ENCODE measurements around the gene SNCB. TPM values are rescaled to one million over a fixed set of nuclear protein-coding genes. Genes with fewer than 3 reads are reported as not detected.

Gene SNCB
- total and polyA plus RNA-seq, 2 experiments from 2014 or later: not detected

GRCh38 chr5:176639981-176640380 is 9.6 kb upstream of the SNCB start:
- H3K27ac ChIP-seq: no peak overlapping the region
- peaks cover 13% of the 10 kb centered on the region; the same call in 1 of the 2 replicates for H3K27me3 ChIP-seq (replicated peaks; ENCODE audit: insufficient read depth)
- no peak overlapping the region for H3K9ac ChIP-seq
- no peak for TF ChIP-seq EZH2phosphoT487 (IDR thresholded peaks at IDR 0.05; ENCODE audit: insufficient read depth, low read depth)
- no peak for TF ChIP-seq EZH2 (IDR thresholded peaks at IDR 0.05; ENCODE audit: insufficient read depth, poor library complexity, severe bottlenecking)
- H4K20me1 ChIP-seq (ENCODE audit: insufficient read depth): no peaks in the 10 kb centered on the region
- 3 to 11% methylated on average over 4 of the region's 4 CpGs for WGBS, 2 experiments (ENCODE audit: low coverage in 1 of 2, low lambda C conversion rate in 2 of 2, missing lambda C conversion rate in 2 of 2)
- no peaks in the 10 kb centered on the region for H3F3A ChIP-seq (ENCODE audit: insufficient read depth)
- peak; percentile 66 for DNase-seq
- no peaks in the 10 kb centered on the region for H3K79me2 ChIP-seq (ENCODE audit: insufficient read depth)
- no peaks in the 10 kb centered on the region for H3K4me1 ChIP-seq (ENCODE audit: insufficient read depth)
- no peaks in the 10 kb centered on the region for H3K9me3 ChIP-seq (ENCODE audit: low read depth)
- H3K4me2 ChIP-seq (ENCODE audit: unreplicated experiment): no peak overlapping the region
- H3K4me3 ChIP-seq: no peak overlapping the region
- no peaks in the 10 kb centered on the region for H3K9me2 ChIP-seq (ENCODE audit: insufficient read depth)
- H3K36me3 ChIP-seq (ENCODE audit: low read depth): no peaks in the 10 kb centered on the region
- in situ Hi-C loops (cut with MboI): no loop called here
- no peak overlapping the region for H2AFZ ChIP-seq

- H3K4me3 ChIP-seq: no peak overlapping the region
Observed at GRCh38 chr5:176639208-176639607, 8.9 kb upstream of the SNCB start.

GRCh38 chr5:176638437-176638836 is 8.1 kb upstream of the SNCB start:
- H3F3A ChIP-seq (ENCODE audit: insufficient read depth): no peaks in the 10 kb centered on the region
- H3K36me3 ChIP-seq (ENCODE audit: low read depth): no peaks in the 10 kb centered on the region
- H3K9ac ChIP-seq: no peak overlapping the region
- in situ Hi-C loops (cut with MboI): no loop called here
- H3K27me3 ChIP-seq (replicated peaks; ENCODE audit: insufficient read depth): peaks cover 26% of the 10 kb centered on the region
- WGBS, 2 experiments (ENCODE audit: low coverage in 1 of 2, low lambda C conversion rate in 2 of 2, missing lambda C conversion rate in 2 of 2): 82 to 86% methylated on average over 3 of the region's 3 CpGs
- no peaks in the 10 kb centered on the region for H4K20me1 ChIP-seq (ENCODE audit: insufficient read depth)
- TF ChIP-seq EZH2 (IDR thresholded peaks at IDR 0.05; ENCODE audit: insufficient read depth, poor library complexity, severe bottlenecking) (no peak), EZH2phosphoT487 (IDR thresholded peaks at IDR 0.05; ENCODE audit: insufficient read depth, low read depth) (no peak)
- no peak overlapping the region for H3K27ac ChIP-seq
- H3K9me2 ChIP-seq (ENCODE audit: insufficient read depth): no peaks in the 10 kb centered on the region
- H3K79me2 ChIP-seq (ENCODE audit: insufficient read depth): no peaks in the 10 kb centered on the region
- no peak overlapping the region for H3K4me3 ChIP-seq
- no peak overlapping the region for H3K4me2 ChIP-seq (ENCODE audit: unreplicated experiment)
- no peaks in the 10 kb centered on the region for H3K9me3 ChIP-seq (ENCODE audit: low read depth)
- no peak for DNase-seq
- no peak overlapping the region for H2AFZ ChIP-seq
- no peaks in the 10 kb centered on the region for H3K4me1 ChIP-seq (ENCODE audit: insufficient read depth)

More at GRCh38 chr5:176639208-176639607, 8.9 kb upstream of the SNCB start:
- Histone ChIP-seq H3K4me1 (ENCODE audit: insufficient read depth) (no peaks in the 10 kb centered on the region), H3F3A (ENCODE audit: insufficient read depth) (no peaks in the 10 kb centered on the region), H4K20me1 (ENCODE audit: insufficient read depth) (no peaks in the 10 kb centered on the region), H3K9me3 (ENCODE audit: low read depth) (no peaks in the 10 kb centered on the region), H3K36me3 (ENCODE audit: low read depth) (no peaks in the 10 kb centered on the region), H3K27me3 (replicated peaks; ENCODE audit: insufficient read depth) (peaks cover 18% of the 10 kb centered on the region), H3K27ac (no peak overlapping the region), H3K79me2 (ENCODE audit: insufficient read depth) (no peaks in the 10 kb centered on the region), H2AFZ (no peak overlapping the region), H3K4me2 (ENCODE audit: unreplicated experiment) (no peak overlapping the region), H3K9ac (no peak overlapping the region), H3K9me2 (ENCODE audit: insufficient read depth) (no peaks in the 10 kb centered on the region)
- no peak for TF ChIP-seq EZH2phosphoT487 (IDR thresholded peaks at IDR 0.05; ENCODE audit: insufficient read depth, low read depth)
- TF ChIP-seq EZH2 (IDR thresholded peaks at IDR 0.05; ENCODE audit: insufficient read depth, poor library complexity, severe bottlenecking): no peak
- whole genome bisulfite sequencing, 2 experiments (ENCODE audit: low coverage in 1 of 2, low lambda C conversion rate in 2 of 2, missing lambda C conversion rate in 2 of 2): 19 to 27% methylated on average over 3 to 4 of the region's 4 CpGs
- no peak for DNase-seq
- in situ Hi-C loops (cut with MboI): no loop called here

GRCh38 chr5:176637556-176637955 is 7.2 kb upstream of the SNCB start:
- H3F3A ChIP-seq (ENCODE audit: insufficient read depth): no peaks in the 10 kb centered on the region
- 53 to 61% methylated on average over 4 of the region's 4 CpGs for WGBS, 2 experiments (ENCODE audit: low coverage in 1 of 2, low lambda C conversion rate in 2 of 2, missing lambda C conversion rate in 2 of 2)
- no peaks in the 10 kb centered on the region for H3K9me3 ChIP-seq (ENCODE audit: low read depth)
- TF ChIP-seq EZH2phosphoT487 (IDR thresholded peaks at IDR 0.05; ENCODE audit: insufficient read depth, low read depth) (no peak), EZH2 (IDR thresholded peaks at IDR 0.05; ENCODE audit: insufficient read depth, poor library complexity, severe bottlenecking) (no peak)
- H3K4me1 ChIP-seq (ENCODE audit: insufficient read depth): no peaks in the 10 kb centered on the region
- no peaks in the 10 kb centered on the region for H3K79me2 ChIP-seq (ENCODE audit: insufficient read depth)
- no peak overlapping the region for H2AFZ ChIP-seq
- no peaks in the 10 kb centered on the region for H3K9me2 ChIP-seq (ENCODE audit: insufficient read depth)
- no peaks in the 10 kb centered on the region for H4K20me1 ChIP-seq (ENCODE audit: insufficient read depth)
- peaks cover 32% of the 10 kb centered on the region for H3K27me3 ChIP-seq (replicated peaks; ENCODE audit: insufficient read depth)
- no peaks in the 10 kb centered on the region for H3K36me3 ChIP-seq (ENCODE audit: low read depth)
- no peak for DNase-seq
- H3K4me3 ChIP-seq: no peak overlapping the region
- no peak overlapping the region for H3K4me2 ChIP-seq (ENCODE audit: unreplicated experiment)
- in situ Hi-C loops (cut with MboI): no loop called here
- H3K9ac ChIP-seq: no peak overlapping the region
- H3K27ac ChIP-seq: no peak overlapping the region

GRCh38 chr5:176636426-176636825 is 6.1 kb upstream of the SNCB start:
- Histone ChIP-seq H2AFZ (no peak overlapping the region), H3K4me2 (ENCODE audit: unreplicated experiment) (no peak overlapping the region), H3K4me3 (no peak overlapping the region), H3F3A (ENCODE audit: insufficient read depth) (no peaks in the 10 kb centered on the region), H3K4me1 (ENCODE audit: insufficient read depth) (no peaks in the 10 kb centered on the region), H3K27ac (no peak overlapping the region), H4K20me1 (ENCODE audit: insufficient read depth) (no peaks in the 10 kb centered on the region), H3K9me3 (ENCODE audit: low read depth) (no peaks in the 10 kb centered on the region), H3K36me3 (ENCODE audit: low read depth) (no peaks in the 10 kb centered on the region), H3K27me3 (replicated peaks; ENCODE audit: insufficient read depth) (peaks cover 43% of the 10 kb centered on the region), H3K79me2 (ENCODE audit: insufficient read depth) (no peaks in the 10 kb centered on the region), H3K9me2 (ENCODE audit: insufficient read depth) (no peaks in the 10 kb centered on the region), H3K9ac (no peak overlapping the region)
- TF ChIP-seq EZH2phosphoT487 (IDR thresholded peaks at IDR 0.05; ENCODE audit: insufficient read depth, low read depth) (no peak), EZH2 (IDR thresholded peaks at IDR 0.05; ENCODE audit: insufficient read depth, poor library complexity, severe bottlenecking) (no peak)
- DNase-seq: peak; percentile 35
- 3 to 4% methylated on average over 9 of the region's 9 CpGs for WGBS, 2 experiments (ENCODE audit: low coverage in 1 of 2, low lambda C conversion rate in 2 of 2, missing lambda C conversion rate in 2 of 2)
- in situ Hi-C loops (cut with MboI): no loop called here

Data from GM23248 (cell line).